GM12878 (cell line): Measurements from ENCODE around the gene ZNF805. TPM values are rescaled to one million over a fixed set of nuclear protein-coding genes. Genes with fewer than 3 reads are reported as not detected.

Source experiments
- ATF7 ChIP-seq: fragments of 450-650 bp; IDR thresholded peaks from 2 replicates; pipeline ENCODE4 v1.6.1; 2016; ENCODE audit warnings: low read depth, mild to moderate bottlenecking
- BACH1 ChIP-seq: fragments of 450-650 bp; IDR thresholded peaks from 2 replicates; pipeline ENCODE4 v1.6.1; 2017; ENCODE audit warnings: mild to moderate bottlenecking, borderline replicate concordance
- BHLHE40 ChIP-seq, 2 experiments: fragments of 450-650 bp in 1 of 2; IDR thresholded peaks; 2 replicates each; pipeline ENCODE4 v1.6.1; 2011 to 2017; ENCODE audit warnings: low read depth in 2 of 2, borderline replicate concordance in 1 of 2, improper control_type of control experiment in 1 of 2, low read length in 1 of 2, mild to moderate bottlenecking in 1 of 2
- CBFB ChIP-seq: IDR thresholded peaks from 2 replicates; pipeline ENCODE4 v1.6.1; 2016; ENCODE audit warnings: antibody characterized with exemption, low read depth
- CHD4 ChIP-seq: fragments of 200-600 bp; sonication (generic); IDR thresholded peaks from 2 replicates; pipeline ENCODE4 v1.6.1; 2016; ENCODE audit warnings: mild to moderate bottlenecking
- DPF2 ChIP-seq: fragments of 450-650 bp; IDR thresholded peaks from 2 replicates; pipeline ENCODE4 v1.6.1; 2017; ENCODE audit warnings: mild to moderate bottlenecking
- E2F8 ChIP-seq: fragments of 450-650 bp; IDR thresholded peaks from 2 replicates; pipeline ENCODE4 v1.6.1; 2018; ENCODE audit warnings: mild to moderate bottlenecking, low read depth, moderate library complexity; ENCODE audit not compliant: partially characterized antibody
- ESRRA ChIP-seq: IDR thresholded peaks from 2 replicates; pipeline ENCODE4 v1.6.1; 2012; ENCODE audit warnings: mild to moderate bottlenecking, low read length, improper control_type of control experiment
- EZH2 ChIP-seq: IDR thresholded peaks from 2 replicates; pipeline ENCODE4 v1.6.1; 2012; ENCODE audit warnings: low read depth, mild to moderate bottlenecking, control low read depth, inconsistent platforms, low read length, borderline replicate concordance; ENCODE audit not compliant: control insufficient read depth
- IRF4 ChIP-seq: IDR thresholded peaks from 2 replicates; pipeline ENCODE4 v1.6.1; 2011; ENCODE audit warnings: low read depth, low read length
- MEF2B ChIP-seq: fragments of 450-650 bp; IDR thresholded peaks from 2 replicates; pipeline ENCODE4 v1.6.1; 2018; ENCODE audit warnings: mild to moderate bottlenecking, moderate library complexity; ENCODE audit not compliant: partially characterized antibody, poor library complexity, severe bottlenecking
- NR2C2 ChIP-seq: IDR thresholded peaks from 2 replicates; pipeline ENCODE4 v1.6.1; 2011; ENCODE audit warnings: borderline replicate concordance, low read depth; ENCODE audit not compliant: control insufficient read depth, insufficient read length
- RB1 ChIP-seq: fragments of 450-650 bp; formaldehyde crosslinking; IDR thresholded peaks from 2 replicates; pipeline ENCODE4 v1.6.1; 2017; ENCODE audit warnings: mild to moderate bottlenecking, borderline replicate concordance
- RELB ChIP-seq: fragments of 450-650 bp; IDR thresholded peaks from 2 replicates; pipeline ENCODE4 v1.6.1; 2017; ENCODE audit warnings: low read depth, mild to moderate bottlenecking, moderate library complexity
- REST ChIP-seq: IDR thresholded peaks from 2 replicates; pipeline ENCODE4 v1.6.1; 2012; ENCODE audit warnings: mild to moderate bottlenecking, low read depth, low read length
- SKIL ChIP-seq: fragments of 450-650 bp; IDR thresholded peaks from 2 replicates; pipeline ENCODE4 v1.6.1; 2017; ENCODE audit warnings: mild to moderate bottlenecking, low read depth, inconsistent platforms; ENCODE audit not compliant: poor library complexity, severe bottlenecking
- TARDBP ChIP-seq: IDR thresholded peaks from 2 replicates; pipeline ENCODE4 v1.6.1; 2016; ENCODE audit warnings: borderline replicate concordance
- ZNF207 ChIP-seq: fragments of 450-650 bp; IDR thresholded peaks from 2 replicates; pipeline ENCODE4 v1.6.1; 2014; ENCODE audit warnings: antibody characterized with exemption, mild to moderate bottlenecking, borderline replicate concordance
- ZNF622 ChIP-seq: fragments of 450-650 bp; IDR thresholded peaks from 2 replicates; pipeline ENCODE4 v1.6.1; 2017; ENCODE audit warnings: mild to moderate bottlenecking, inconsistent platforms
- polyA plus RNA-seq, 11 experiments: library from polyadenylated mRNA; depleted of rRNA in 4 of 11; unstranded in 6 of 11; stranded (reverse) in 5 of 11; fragments of >200 nt; fragmentation: Nextera tagmentation in 4 of 11; fragmentation: Illumina TruSeq in 1 of 11; extraction: Ambion mirVana in 4 of 11; extraction: Trizol in 1 of 11; gene quantifications; 1 replicate in 1 of 11; 2 replicates in 10 of 11; pipeline versions ENCODE4 v1.2.1 to v1.2.3, GENCODE V29; 2011 to 2016; ENCODE audit warnings: inconsistent platforms in 2 of 11, missing spikeins in 2 of 11, low read depth in 1 of 11
- total RNA-seq, 4 experiments: library from RNA; depleted of rRNA in 3 of 4; stranded (reverse); fragments of >200 nt in 3 of 4; fragmentation: Illumina TruSeq in 1 of 4; extraction: Trizol in 1 of 4; gene quantifications; 2 replicates each; pipeline versions ENCODE4 v1.2.1 to v1.2.3, GENCODE V29; 2013 to 2021

Gene ZNF805
- total and polyA plus RNA-seq, 10 of the 15 experiments (the other 5 are each of a cell fraction or from before 2014, with no cell fraction given), result 0.31 to 8.9 (median 2.3) TPM

GRCh38 chr19:57240311-57241090 lies at the start of gene ZNF805 (continued):
- no peak for TF ChIP-seq SKIL
- TF ChIP-seq RELB, result peak; percentile 61; the same call in 1 of the 2 replicates
- TF ChIP-seq BHLHE40 (IDR thresholded peaks at IDR 0.05; ENCODE audit: borderline replicate concordance in 1 of 2, low read depth in 2 of 2, low read length in 1 of 2), result peak; percentile 8 to 32; a peak in 2 of 4 replicates
- peak; percentile 75 for TF ChIP-seq E2F8
- no peak for TF ChIP-seq IRF4
- 0 out of 2 replicates have a peak, but pooled peaks have one; percentile 22 for TF ChIP-seq ATF7
- TF ChIP-seq ESRRA, result peak; percentile 83; the same call in 1 of the 2 replicates
- TF ChIP-seq MEF2B, result no peak
- TF ChIP-seq RB1, result no peak; the same call in 1 of the 2 replicates
- no peak for TF ChIP-seq REST
- peak; percentile 12; the same call in 1 of the 2 replicates for TF ChIP-seq BACH1
- no peak for TF ChIP-seq NR2C2
- peak; percentile 76; the same call in 1 of the 2 replicates for TF ChIP-seq TARDBP
- TF ChIP-seq EZH2, result no peak
- peak; percentile 55; the same call in 1 of the 2 replicates for TF ChIP-seq CBFB
- TF ChIP-seq ZNF622, result no peak
- no peak for TF ChIP-seq CHD4
- peak; percentile 78; the same call in 1 of the 2 replicates for TF ChIP-seq ZNF207
- TF ChIP-seq DPF2, result 0 out of 2 replicates have a peak, but pooled peaks have one; percentile 20
